Spleen (tissue), 11 donors: ENCODE data around the gene IQSEC1. TPM values are rescaled to one million over a fixed set of nuclear protein-coding genes. Genes with fewer than 3 reads are reported as not detected.

Experiments used
- DNase-seq: peaks from one replicate; pipeline ENCODE4 v3.0.0-alpha.2; 2020
- H3K27ac ChIP-seq, 8 donors: fragments of 200-600 bp; sonication (generic) in 7 of 8; 1 replicate in 4 of 8; 2 replicates in 4 of 8; pipeline versions ENCODE4 v1.5.0 to v1.8.0; 2016 to 2021; ENCODE audit warnings: inconsistent platforms in 4 of 8, mild to moderate bottlenecking in 4 of 8, moderate library complexity in 1 of 8
- H3K27me3 ChIP-seq, 7 donors: fragments of 200-600 bp; sonication (generic) in 6 of 7; replicated peaks in 1 of 7; 1 replicate in 4 of 7; 2 replicates in 3 of 7; pipeline versions ENCODE4 v1.5.0 to v1.8.0; 2016 to 2021; ENCODE audit warnings: inconsistent platforms in 3 of 7, mild to moderate bottlenecking in 1 of 7
- H3K36me3 ChIP-seq, 6 donors: fragments of 200-600 bp; sonication (generic) in 5 of 6; 1 replicate in 4 of 6; 2 replicates in 2 of 6; pipeline versions ENCODE4 v1.5.0 to v1.8.0; 2016 to 2021; ENCODE audit warnings: inconsistent platforms in 2 of 6
- H3K4me1 ChIP-seq, 6 donors: fragments of 200-600 bp; sonication (generic) in 5 of 6; 1 replicate in 3 of 6; 2 replicates in 3 of 6; pipeline versions ENCODE4 v1.5.0 to v1.8.0; 2016 to 2021; ENCODE audit warnings: inconsistent platforms in 3 of 6
- H3K4me3 ChIP-seq, 8 donors: fragments of 200-600 bp; sonication (generic) in 7 of 8; 1 replicate in 4 of 8; 2 replicates in 4 of 8; pipeline versions ENCODE4 v1.5.0 to v1.8.0; 2016 to 2021; ENCODE audit warnings: inconsistent platforms in 4 of 8, mild to moderate bottlenecking in 4 of 8, moderate library complexity in 2 of 8
- H3K9me3 ChIP-seq, 8 donors: fragments of 200-600 bp; sonication (generic) in 7 of 8; 1 replicate in 4 of 8; 2 replicates in 4 of 8; pipeline versions ENCODE4 v1.5.0 to v1.8.0; 2016 to 2021; ENCODE audit warnings: inconsistent platforms in 4 of 8
- CTCF ChIP-seq, 11 experiments: fragments of 200-600 bp in 7 of 11; fragments of 450-650 bp in 4 of 11; sonication (generic) in 4 of 11; IDR thresholded peaks in 8 of 11; conservative IDR thresholded peaks in 3 of 11; 1 replicate in 7 of 11; 2 replicates in 4 of 11; pipeline versions ENCODE4 v1.4.0 to v1.8.0; 2016 to 2021; ENCODE audit warnings: antibody characterized with exemption in 11 of 11, inconsistent platforms in 4 of 11, mild to moderate bottlenecking in 1 of 11
- POLR2A ChIP-seq, 3 donors: fragments of 450-650 bp; IDR thresholded peaks; one replicate each; pipeline ENCODE4 v1.5.1; 2017; ENCODE audit warnings: antibody characterized with exemption in 3 of 3, mild to moderate bottlenecking in 1 of 3
- POLR2AphosphoS5 ChIP-seq, 3 donors: sonication (generic); formaldehyde crosslinking; IDR thresholded peaks; one replicate each; pipeline ENCODE4 v1.5.1; 2017; ENCODE audit warnings: antibody characterized with exemption in 3 of 3
- WGBS, 5 donors: extraction: QIAGEN DNeasy Blood & Tissue Kit in 3 of 5; methylation state at CpG; one replicate each; pipeline versions ENCODE4 v1.1.5 to v1.1.7; 2013 to 2018; 5-methylcytosine and 5-hydroxymethylcytosine counted together
- intact Hi-C: fragments of 100-400 bp; cut with DNase I; formaldehyde crosslinking; loops from one replicate; pipeline ENCODE4 v1.15.0; 2023; ENCODE audit warnings: low total_unique reads
- polyA plus RNA-seq, 3 donors: library from polyadenylated mRNA; stranded (reverse); fragments of 200-250 nt; gene quantifications; one replicate each; pipeline ENCODE4 v1.2.1, GENCODE V29; 2013
- total RNA-seq, 7 donors: library from RNA; depleted of rRNA in 3 of 7; stranded (reverse); fragments of >200 nt in 3 of 7; fragmentation: NEBNext Ultra II Directional in 4 of 7; extraction: Animal tissue kit (Norgen Biotek cat#: 25700) in 4 of 7; gene quantifications; one replicate each; pipeline versions ENCODE4 v1.1.0 to v1.2.1, GENCODE V29; 2016 to 2021
- donor health status: healthy with polysubstance abuse.
- donor health status: DM: no; HTN: no; CAD: no; lungs with moderate emphysema.
- donor health status: DM: no; HTN: no; CAD: no.
- donor health status: Bipolar disorder and iron deficiency.
- donor health status: healthy.
- donor health status: DM: no; HTN: no; CAD: no.
- donor health status: DM: yes; HTN: yes; CAD: no.

Gene IQSEC1
- total and polyA plus RNA-seq, 10 donors, result 23.0 to 170 (median 116) TPM

- H3K27ac ChIP-seq, result no peak overlapping the region
- no peaks in the 10 kb centered on the region for H3K36me3 ChIP-seq
- peaks cover 0 to 6% (median 0%) of the 10 kb centered on the region in 7 donors for H3K27me3 ChIP-seq
- no peak overlapping the region for H3K4me3 ChIP-seq
- TF ChIP-seq POLR2AphosphoS5 (IDR thresholded peaks at IDR 0.05), result no peak
- TF ChIP-seq POLR2A (IDR thresholded peaks at IDR 0.05), result no peak
- no peak for TF ChIP-seq CTCF (IDR thresholded peaks at IDR 0.05 in 8 of 11, conservative IDR thresholded peaks at IDR 0.05 in 3 of 11)
- peak; percentile 47 for DNase-seq
- peaks cover 6 to 37% (median 18%) of the 10 kb centered on the region in 6 donors for H3K4me1 ChIP-seq
- no peaks in the 10 kb centered on the region for H3K9me3 ChIP-seq
- WGBS, 5 donors, result 75 to 93% (median 86%) methylated on average over 5 to 8 of the region's 8 CpGs
- intact Hi-C loops, result no loop called here
Observed at GRCh38 chr3:13115576-13115910, 42.3 kb upstream of the IQSEC1 start.

GRCh38 chr3:13114811-13115575 lies 41.8 kb upstream of the IQSEC1 start:
- Histone ChIP-seq H3K36me3 (no peaks in the 10 kb centered on the region), H3K4me1 (peaks cover 6 to 43% (median 23%) of the 10 kb centered on the region in 6 donors), H3K27me3 (peaks cover 0 to 6% (median 0%) of the 10 kb centered on the region in 7 donors), H3K9me3 (no peaks in the 10 kb centered on the region), H3K4me3 (no peak overlapping the region), H3K27ac (no peak overlapping the region)
- TF ChIP-seq POLR2AphosphoS5 (IDR thresholded peaks at IDR 0.05) (no peak), POLR2A (IDR thresholded peaks at IDR 0.05) (no peak), CTCF (IDR thresholded peaks at IDR 0.05 in 8 of 11, conservative IDR thresholded peaks at IDR 0.05 in 3 of 11) (no peak)
- DNase-seq, result peak; percentile 72
- WGBS, 5 donors, result 71 to 84% (median 81%) methylated on average over 14 of the region's 14 CpGs
- intact Hi-C loops, result no loop called here

- no peaks in the 10 kb centered on the region for H3K9me3 ChIP-seq
- H3K27ac ChIP-seq, result no peak overlapping the region
- 73 to 84% (median 82%) methylated on average over 24 to 27 of the region's 27 CpGs for WGBS, 5 donors
- H3K36me3 ChIP-seq, result no peaks in the 10 kb centered on the region
- H3K27me3 ChIP-seq, result peaks cover 0 to 6% (median 0%) of the 10 kb centered on the region in 7 donors
- H3K4me1 ChIP-seq, result peaks cover 6 to 45% (median 24%) of the 10 kb centered on the region in 6 donors
- DNase-seq, result peak; percentile 72
- TF ChIP-seq CTCF (IDR thresholded peaks at IDR 0.05 in 8 of 11, conservative IDR thresholded peaks at IDR 0.05 in 3 of 11), result no peak
- no peak for TF ChIP-seq POLR2AphosphoS5 (IDR thresholded peaks at IDR 0.05)
- TF ChIP-seq POLR2A (IDR thresholded peaks at IDR 0.05), result no peak
- intact Hi-C loops, result no loop called here
- H3K4me3 ChIP-seq, result no peak overlapping the region
Observed at GRCh38 chr3:13113346-13114330, 40.4 kb upstream of the IQSEC1 start.
